Embryonic facial prominence (tissue), 1 donor: ENCODE results near the gene DIAPH3.
A peak's percentile ranks its signal among the peaks of the same experiment; 100 is the strongest.

Experiments used
- DNase-seq: peaks from one replicate; pipeline ENCODE4 v3.0.0-alpha.2; 2016; ENCODE audit errors: extremely low spot score

DIAPH3 gene

DNA sequence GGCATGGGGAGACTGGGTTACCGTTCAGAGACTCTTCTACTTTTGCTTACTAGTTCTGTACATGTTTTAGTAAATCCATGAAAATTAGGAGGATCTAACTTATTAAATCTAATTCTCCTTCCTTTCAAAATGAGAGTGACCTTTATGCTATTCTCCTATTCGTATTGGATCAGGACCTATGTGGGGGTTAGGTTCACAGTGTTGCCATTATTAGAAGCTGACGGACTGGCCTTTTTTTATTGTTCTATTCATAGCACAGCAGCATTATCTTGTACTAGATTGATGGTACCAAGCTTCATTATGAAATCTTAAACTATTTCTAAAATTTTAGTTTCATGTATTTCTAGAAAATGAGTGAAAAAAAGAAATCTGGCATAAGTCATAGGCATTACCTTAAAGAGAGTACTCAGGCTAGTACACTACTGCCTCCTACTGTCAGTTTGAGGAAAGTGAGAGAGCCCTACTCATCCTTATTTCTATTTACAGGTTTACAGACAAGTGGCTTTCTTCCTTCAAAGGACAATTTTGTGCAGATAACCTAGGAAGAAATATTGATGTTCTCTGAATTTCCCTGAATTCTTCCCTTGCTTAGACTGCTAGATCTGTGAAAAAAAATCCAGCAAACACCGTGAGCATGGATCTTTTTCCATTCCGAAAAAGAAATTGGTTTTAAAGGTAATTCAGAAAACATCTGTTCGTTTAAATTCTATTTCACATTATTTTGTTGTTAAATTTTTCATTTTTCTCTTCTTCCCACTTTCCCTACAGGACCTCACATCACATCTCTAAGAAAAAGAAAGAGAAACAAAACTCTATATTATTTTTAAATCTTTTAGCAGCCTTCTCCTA is 485.5 kb downstream of the DIAPH3 start:
- DNase-seq, result peak; percentile 29

DNA sequence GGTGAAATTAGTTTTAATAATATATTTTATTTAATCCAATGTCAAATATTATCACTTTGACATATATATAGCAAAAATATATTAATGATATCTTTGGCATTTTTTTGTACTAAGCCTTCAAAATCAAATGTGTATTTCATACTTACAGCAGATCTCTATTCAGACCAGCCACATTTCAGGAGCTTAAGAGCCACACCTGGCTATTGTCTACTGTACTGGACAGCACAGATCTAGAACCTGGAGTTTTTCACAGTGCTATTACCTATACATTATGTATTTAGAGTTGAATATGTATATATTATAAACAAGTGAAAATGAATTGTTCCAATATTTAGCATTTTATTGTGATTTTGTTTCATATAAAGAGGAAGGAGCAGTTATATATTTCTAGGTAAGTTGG is 486.3 kb downstream of the DIAPH3 start:
- no peak for DNase-seq

DNA sequence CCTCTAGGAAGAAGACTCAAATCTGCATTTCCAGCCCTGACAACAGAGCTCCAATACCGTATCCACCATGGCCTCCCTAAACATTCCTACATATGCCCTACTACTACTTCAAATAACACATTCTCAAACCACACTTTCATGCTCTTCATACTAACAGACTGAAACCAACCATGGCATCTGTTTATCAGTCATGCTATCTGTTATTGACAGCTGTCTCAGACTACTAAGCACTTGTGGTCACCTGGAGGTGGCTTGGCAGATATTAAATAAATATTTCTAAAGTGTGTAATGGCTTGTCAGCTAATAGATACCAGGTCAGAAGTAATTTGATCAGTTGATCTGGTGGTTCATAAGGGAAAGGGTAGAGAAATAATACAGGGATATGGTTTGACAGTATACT is 489.1 kb downstream of the DIAPH3 start:
- DNase-seq, result no peak

DNA sequence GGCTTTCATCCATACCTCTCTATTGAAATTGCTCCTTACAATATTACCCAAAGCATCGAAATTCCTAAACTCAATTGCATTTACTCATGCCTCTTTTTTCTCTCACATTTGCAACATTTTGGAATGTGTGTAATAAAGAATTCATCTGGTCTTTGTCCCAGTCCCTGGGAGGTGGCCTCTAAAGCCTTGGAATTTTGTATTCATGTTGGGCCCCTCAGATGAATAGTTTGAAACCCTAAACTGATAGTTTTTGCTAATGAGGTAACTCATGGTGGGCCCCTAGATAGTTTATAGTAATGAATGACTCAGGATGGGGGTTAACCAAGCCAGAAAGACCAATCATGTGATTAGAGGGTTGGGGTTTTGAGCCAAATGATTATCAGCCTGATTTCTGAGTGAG is 490.4 kb downstream of the DIAPH3 start:
- DNase-seq, result no peak

DNA sequence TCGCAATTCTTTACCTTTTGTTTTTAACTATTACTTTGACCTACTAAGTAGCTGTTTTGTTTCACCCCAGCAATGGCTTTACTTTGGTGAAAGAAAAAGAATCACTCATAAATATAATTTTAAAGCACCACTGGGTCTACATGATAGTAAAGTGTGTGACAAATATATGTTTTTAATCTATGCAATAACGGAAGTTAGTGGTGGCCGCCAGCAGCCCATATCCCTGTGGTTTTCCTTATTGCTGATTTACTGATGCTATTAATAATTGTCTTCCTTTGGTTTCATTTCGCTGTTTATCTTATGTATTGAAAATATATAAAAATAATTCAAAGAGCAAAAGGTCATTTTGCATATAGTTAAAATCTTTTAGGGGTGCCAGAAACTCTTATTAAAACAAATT is 491.3 kb downstream of the DIAPH3 start:
- no peak for DNase-seq

DNA sequence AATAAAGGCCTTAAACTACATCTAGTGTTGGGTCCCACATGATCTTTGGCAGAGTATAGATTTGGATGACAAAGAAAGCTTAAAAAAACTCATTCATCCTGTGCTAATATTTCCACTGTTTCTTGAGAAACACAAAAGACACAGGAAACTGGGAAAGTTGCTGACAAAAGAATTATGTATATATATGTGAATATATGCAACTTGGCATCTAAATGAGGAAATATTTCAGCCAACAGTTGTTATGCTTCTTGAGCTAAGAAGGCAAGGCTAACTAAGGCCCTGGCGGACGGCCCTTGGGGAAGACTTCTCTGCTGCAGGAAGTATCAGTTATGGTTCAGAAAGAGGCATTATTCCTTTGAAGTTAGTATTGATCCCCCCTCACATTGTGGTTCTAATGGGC is 491.8 kb downstream of the DIAPH3 start:
- DNase-seq, result no peak

DNA sequence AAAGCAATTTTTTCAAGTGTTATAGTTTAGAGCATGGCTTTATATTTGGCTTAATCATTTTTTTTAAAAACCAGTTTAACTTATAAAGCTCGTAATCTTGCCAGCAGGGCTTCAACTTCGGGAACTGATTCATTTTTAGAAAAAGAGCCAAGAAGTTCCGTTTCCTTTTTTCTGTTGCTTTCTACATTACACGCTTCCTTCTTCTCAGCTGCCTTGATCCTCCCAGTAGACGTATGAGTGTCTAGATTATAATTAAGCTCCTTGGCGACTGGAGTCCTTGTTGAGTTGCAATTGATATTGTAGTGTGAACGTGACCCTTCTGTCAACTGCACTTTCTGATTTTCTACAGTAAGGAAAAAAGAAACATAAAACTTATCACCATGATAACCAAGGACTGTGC is 497.2 kb downstream of the DIAPH3 start:
- DNase-seq, result no peak

DNA sequence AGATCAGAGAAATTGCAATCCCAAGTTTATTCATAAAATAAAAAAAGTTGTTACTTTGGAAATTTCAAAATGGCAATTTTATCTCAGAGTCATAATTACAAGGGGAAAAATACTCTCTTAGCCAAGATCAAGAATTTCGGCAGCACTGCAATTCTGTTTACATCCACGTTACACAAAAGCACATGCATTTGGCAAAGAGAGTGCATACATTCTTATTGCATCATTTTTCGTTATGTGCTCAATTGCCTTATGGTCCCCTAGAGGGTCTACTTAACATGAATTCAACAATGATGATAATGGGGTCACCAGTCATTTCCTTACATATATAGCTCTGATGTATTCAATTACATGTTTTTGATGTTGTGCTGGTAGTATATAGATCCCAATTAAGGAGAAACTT is 498.0 kb downstream of the DIAPH3 start:
- no peak for DNase-seq

DNA sequence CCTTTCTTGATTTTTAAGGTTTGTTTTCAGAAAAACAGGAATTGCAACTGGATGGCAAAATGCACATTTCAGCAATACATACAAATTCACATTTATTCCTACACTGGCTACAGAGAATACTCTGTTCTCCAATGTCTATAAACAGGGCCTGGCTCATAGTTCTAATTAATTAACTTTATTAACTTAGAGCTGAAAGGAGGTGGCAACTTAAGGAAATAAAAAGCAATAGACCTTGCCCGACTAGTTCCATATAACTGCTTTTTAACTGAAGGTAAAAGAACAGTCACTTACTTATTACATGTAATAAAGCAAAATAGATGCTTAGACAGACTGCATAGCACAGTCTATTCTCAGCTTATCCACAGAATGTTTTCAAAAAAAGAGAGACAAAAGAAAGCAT is 498.5 kb downstream of the DIAPH3 start:
- DNase-seq, result no peak

DNA sequence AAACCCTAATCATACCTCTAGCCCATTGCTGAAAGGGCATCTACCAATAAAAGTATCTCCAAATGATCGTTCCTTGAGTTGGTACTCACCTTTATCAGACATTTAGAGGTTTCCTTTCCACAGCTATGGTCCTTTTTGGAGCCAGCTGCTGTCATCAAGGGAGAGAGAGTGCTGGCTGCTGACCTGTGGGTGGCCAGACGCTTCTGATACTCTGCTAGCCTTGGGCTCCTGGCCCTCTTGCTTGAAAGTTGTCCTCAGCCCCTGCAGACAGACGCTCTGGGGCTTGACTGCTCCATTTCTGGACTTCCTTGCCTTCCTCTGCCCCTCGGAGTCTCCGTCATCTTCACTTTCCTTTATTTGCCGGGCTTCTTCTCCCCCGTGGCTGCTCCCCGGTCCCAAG is 499.1 kb downstream of the DIAPH3 start:
- no peak for DNase-seq

DNA sequence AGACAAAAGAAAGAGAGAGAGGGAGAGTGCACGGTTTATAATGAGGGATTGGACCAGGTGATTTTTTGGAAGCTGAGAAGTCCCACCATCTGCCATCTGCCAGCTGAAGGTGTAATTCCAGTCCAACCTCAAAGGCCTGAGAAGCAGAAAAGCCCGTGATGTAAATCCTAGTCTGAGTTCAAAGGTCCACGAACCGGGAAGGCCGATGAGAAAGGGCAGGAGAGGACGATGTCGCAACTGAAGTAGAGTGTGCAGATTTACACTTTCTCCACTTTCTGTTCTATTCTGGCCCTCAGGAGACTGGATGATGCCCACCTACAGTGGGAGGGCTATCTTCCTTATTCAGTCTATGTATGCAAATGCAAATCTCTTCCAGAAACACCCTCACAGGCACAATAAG is 500.0 kb downstream of the DIAPH3 start:
- DNase-seq, result no peak

DNA sequence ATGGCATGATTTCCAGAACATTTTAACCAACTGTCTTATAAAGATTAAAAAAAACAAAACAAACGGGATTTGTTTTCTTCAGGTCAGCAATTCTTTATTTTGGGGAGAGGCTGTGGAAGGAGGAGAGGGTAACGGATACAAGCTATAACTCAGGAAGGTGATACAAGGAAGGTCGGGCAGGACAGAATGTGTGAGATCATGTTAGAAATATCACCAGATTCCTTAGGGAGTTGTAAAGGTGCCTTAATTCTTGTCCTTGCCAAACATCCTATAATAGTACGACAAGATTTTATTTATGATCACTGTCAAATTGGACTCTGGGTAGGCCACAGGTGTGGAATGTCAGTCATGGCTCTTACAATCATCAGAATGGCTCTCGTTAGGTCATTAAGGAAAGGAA is 503.1 kb downstream of the DIAPH3 start:
- DNase-seq, result no peak

DNA sequence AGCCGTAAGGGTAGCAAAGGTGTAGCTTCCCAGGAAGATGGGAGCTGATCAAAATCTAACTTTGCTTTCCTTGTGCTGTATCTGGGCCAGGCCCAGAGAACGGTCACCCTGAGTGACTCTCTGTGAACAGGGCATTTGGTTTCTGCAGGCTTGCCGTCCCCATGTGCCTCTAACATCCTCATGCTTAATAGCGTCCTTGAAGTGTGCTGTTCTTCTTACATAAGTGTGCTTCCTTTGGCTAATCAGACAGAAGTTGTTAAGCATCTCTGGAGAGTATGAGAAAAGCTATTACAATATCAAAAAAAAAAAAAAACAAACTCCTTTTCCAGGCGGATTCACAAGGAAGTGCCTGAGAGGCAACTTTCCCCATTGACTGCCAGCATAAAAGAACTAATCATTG is 503.7 kb downstream of the DIAPH3 start:
- no peak for DNase-seq

DNA sequence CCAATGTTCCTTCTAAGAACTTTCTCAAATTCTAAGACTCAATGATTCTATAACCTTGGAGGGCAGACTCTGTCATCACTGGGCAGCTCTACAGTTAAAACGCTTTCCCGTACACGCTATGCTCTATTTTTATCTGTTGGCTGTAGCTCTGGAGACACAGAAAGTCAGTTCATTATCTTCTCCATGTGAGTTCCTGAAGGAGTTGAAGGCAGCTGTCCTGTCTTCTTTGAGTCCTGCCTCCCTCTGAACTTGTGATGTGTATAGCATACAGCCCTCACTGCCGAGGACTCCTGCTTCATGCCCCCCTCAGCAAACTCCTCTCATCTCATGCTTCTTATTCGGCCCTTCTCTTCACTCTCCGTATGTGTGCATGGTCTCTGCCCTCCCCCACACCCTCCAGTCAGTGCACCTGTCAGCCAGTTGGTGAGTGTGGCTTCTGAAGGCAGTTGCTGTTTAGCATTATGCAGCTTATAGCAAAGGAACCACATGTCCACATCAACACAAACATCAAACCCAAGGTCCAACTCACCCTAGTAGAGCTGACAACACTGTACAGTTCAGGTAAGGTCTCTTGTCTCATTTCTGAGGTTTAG is 504.9 kb downstream of the DIAPH3 start:
- no peak for DNase-seq

DNA sequence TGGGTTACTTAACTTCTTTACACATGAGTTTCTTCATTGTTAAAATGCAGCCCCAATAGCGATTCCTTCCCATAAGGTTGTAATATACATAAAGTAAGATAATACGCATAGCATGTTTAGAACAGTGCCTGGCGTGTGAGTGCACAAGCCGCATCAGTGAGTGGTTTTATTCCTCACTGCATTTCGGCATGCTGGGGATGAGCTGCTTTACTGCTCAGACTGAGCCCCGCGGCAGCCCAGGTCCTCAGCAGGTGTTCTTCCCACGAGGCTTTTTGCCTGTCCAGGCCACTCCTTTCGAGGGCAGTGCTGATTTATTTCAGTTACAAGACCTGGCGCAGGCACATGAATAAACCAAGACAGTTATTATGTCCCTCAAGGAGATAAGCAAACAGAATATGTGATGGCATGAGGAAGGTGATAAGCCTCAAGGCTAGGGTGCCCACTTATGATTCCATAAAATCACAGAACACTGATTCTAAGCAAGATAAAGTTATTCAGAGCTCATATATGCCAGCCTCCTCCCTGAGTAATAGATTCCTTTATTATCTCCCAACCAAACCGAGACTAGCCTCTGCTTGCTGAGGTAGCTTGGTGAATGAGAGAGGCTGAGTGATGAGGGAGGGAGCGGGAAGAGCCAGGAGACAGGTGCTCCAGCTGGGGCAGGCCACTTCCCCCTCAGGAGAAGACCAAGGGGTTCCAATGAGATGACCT is 505.5 kb downstream of the DIAPH3 start:
- no peak for DNase-seq

DNA sequence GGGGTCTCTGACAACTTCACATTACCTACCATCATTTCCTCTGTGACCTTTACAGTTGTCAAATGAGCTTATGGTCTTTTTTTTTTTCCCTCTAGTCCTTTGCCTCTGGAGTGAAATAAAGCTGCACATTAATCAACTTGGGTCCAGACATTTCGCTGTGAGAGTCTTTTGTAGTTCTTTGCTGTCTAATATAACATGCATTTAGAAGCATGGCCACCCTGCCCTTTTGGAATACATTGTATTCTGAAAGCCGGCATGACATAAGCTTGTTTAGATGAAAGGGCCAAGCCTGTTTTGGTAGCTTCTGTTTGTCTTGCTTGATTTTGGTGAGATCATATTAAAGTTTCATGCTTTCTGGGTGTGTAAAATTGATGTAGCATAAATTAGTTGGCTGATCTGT is 509.8 kb downstream of the DIAPH3 start:
- no peak for DNase-seq

DNA sequence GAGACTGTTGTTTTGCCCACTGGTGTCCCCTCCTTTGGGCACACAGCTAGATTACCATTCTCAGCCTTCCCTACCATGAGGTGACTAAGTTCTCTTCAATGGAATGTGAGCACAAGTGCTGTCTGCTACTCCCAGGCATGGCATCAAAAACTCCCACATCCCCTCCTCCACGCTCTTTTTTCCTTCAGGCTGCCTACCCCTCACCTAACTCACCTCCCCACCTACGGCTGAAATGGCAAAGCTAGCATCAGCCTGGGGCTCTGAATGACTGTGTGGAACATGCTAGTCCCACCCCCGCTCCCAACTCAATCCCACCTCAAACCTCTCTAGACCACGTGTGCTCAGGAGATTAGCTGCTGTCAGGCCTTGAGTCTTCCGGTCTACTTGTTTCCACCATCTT is 512.2 kb downstream of the DIAPH3 start:
- DNase-seq, result no peak

DNA sequence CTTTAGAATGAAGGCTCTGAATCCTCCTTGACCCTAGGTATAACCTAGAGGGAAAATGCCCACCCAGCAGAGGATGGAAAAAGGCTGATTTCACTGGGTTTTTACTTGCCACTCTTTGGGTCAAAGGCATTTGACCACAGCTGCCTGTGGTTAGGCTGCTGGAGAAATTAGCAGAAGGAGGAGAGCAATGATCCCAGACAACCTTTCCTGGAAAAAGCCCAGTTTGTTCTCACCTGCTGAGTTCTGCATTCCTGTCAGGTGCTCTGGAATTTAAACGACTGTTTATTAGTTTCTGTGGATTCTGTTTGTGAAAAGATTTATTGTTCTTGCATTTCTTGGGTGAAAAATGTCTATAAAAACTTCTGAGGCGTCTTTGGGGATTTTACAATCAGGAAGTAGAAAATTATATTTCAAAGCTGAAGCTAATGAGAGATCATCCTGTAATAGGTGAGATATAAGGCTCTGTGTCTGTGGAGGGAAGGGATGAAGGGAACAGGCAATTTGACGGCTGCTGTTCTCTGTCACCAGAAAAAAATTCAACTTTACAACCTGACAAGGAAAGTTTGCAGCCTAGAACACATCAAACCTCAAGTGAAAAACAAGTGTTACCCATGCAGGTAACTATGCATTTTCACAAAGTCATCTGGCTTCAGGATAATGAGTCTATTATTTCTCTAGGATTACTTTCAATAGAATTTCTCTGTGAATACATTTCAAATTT is 519.7 kb downstream of the DIAPH3 start:
- no peak for DNase-seq

DNA sequence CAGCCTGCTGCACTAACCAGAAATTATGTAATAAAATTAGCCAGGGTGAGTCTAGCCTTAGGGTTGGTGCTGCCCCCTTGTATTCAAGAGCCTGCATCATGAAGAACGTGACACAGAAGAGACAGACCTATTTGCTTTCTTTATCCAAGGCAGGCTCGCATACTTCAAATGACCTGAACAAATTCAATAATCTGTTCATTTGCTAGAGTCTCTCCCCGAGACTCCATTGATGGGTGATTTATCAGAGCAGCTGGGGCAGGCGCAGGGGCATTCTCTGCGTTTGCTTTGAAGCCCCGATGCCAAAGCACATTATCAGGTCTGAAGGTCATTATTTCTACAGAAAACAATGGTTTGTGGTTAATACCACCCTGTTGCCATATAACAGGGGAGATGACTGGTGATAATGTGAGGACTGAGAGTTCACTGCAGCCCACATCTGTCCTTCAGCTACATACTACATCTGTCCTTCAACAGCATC is 520.3 kb downstream of the DIAPH3 start:
- no peak for DNase-seq

DNA sequence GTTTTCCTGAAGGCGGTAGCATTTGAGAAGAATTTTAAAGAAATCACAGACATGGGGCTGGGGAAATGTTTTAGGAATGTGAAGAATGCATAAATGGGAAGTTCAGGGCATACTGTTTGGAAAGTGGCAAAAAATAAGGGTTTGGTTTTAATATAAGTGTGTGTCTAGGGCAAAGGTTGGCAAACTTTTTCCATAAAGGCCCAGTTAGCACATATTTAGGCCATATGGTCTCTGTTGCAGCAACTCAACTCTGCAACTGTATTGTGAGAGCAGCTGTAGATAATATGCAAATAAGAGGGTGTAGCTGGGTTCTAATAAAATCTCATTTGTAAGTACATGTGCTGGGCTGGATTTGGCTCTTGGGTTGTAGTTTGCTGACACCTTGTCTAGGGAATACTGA is 521.9 kb downstream of the DIAPH3 start:
- no peak for DNase-seq

DNA sequence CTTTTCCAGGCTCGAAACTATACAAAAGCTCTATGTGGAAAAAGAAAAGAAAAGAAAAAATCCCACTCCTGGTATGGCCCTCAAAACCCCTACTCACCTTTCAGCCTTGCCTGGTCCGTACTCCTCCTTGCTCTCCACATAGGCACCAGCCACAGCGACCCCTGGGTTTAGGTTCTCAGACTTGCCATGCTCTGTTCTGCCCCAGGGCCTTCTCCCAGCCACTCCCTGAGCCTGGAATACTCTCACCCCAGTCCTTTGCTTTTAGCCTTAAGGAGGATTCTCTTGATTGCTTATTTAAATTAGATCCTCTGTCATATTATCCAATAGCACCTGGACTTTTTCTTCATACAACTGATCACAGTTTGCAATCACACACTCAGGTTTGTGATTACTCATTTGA is 522.5 kb downstream of the DIAPH3 start:
- no peak for DNase-seq

DNA sequence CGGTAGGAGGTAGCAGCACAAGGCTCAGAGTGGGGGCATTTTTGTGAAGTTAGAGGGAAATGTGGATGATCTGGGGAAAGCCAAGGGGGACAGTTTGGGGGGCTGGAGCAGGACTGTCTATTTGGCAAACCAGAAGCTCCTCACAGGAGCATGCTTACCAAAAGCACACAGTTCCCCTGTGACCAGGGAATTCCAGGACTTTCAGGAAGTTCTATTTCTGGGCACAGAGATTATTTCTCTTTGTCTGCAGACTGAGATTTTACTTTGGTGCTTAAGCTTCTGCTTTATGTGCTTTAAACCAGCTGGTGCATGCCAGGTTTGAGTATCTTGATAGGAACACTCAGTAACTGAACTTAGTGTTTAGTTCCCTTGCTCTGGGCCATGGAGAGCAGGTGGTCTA is 525.3 kb downstream of the DIAPH3 start:
- DNase-seq, result no peak
